GM03348 (cell line): Measurements from ENCODE around the gene CNOT6L.

ENCODE experiments used
- DNase-seq: peaks from one replicate; pipeline ENCODE4 v3.0.0; 2012; ENCODE audit warnings: low spot score

The CNOT6L gene

GRCh38 chr4:77712675-77713074 is 106.5 kb downstream of the CNOT6L start:
- no peak for DNase-seq

GRCh38 chr4:77711469-77711868 is 107.7 kb downstream of the CNOT6L start:
- no peak for DNase-seq

DNA sequence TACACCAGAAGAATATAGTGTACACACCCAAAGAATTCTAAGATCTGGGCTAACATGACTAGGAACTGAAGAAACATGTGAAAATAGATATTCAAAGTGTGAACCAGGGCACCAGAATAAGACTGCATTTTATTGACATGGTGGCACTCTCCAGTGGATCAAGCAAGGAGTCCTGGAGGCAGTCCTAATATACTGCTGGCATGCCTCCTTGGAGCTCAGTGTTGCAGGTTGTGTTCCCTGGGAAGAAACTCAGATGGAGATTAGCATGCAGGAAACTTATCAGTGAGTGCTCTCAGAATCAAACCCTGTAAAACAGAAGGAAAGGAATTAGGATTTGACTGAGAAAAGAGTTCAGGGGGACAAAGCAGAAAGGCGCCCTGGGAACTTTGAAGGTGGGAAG is 108.5 kb downstream of the CNOT6L start:
- no peak for DNase-seq

- no peak for DNase-seq
Measured at GRCh38 chr4:77710059-77710458, 109.1 kb downstream of the CNOT6L start.

DNA sequence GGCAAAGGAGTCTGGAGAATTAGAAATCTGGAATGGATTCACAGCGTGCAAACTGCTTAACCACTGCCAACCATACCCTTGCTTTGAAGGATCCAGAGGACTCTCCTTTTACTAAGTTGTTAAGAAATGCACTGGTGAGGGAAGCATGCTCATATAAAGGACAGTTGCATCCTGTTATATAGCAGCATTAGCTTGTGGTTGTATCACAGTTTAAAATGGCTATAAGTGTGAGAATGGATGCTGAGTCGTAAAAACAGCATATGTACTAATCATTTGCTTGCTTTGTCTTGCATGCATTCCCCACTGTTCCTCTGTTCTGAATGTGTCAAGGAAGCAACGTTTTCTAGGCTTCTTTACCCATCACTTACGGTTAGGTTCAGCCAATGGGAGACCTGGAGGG is 112.5 kb downstream of the CNOT6L start:
- DNase-seq, result no peak

DNA sequence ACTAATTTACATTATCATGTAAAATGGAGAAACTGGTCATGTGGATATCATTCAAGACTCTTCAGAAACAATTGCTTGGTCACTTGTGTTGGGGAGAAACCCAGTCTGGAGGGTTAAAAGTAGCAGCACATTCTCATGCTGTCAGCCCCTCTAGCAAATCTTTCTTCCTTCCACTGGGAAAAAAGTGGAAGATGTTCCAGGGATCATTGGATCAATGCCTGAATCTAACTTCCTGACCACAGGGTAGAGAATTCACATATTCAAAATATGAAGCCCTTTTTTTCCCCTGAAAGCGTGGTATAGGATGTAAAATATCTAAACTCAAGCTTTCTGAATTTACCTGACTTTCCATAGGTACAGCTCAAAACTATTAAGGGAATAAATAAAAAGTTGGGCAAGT is 115.5 kb downstream of the CNOT6L start:
- no peak for DNase-seq

GRCh38 chr4:77701121-77701520 is 118.0 kb downstream of the CNOT6L start:
- DNase-seq, result no peak

DNA sequence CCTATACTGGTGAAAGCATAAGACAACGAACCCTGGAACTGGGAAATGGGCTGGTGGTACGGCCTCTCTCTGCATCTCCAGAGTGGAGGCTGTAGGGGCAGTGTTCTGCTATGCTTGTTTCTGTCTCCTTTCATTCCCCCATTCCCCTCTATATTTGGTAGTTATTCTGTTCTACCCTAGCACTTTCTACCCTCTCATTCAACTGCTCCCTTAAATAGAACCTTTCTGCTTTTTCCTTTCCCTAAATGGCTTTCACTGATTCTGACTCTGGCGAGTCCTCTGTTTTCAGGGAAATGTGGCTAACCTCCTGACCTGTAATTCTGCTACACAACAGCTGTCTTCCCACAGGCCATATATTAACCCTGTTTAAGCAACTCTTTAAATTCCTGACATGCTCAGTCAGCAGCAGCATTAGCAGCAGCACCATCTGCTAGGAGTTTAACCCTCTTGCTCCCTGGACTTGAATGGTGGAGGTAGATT is 119.4 kb downstream of the CNOT6L start:
- DNase-seq, result peak; percentile 65

- peak; percentile 65 for DNase-seq
Measured at GRCh38 chr4:77697860-77698590, 121.1 kb downstream of the CNOT6L start.

- peak; percentile 83 for DNase-seq
Measured at GRCh38 chr4:77695774-77696173, 123.4 kb downstream of the CNOT6L start.

- no peak for DNase-seq
Measured at GRCh38 chr4:77692847-77693432, 126.2 kb downstream of the CNOT6L start.

DNA sequence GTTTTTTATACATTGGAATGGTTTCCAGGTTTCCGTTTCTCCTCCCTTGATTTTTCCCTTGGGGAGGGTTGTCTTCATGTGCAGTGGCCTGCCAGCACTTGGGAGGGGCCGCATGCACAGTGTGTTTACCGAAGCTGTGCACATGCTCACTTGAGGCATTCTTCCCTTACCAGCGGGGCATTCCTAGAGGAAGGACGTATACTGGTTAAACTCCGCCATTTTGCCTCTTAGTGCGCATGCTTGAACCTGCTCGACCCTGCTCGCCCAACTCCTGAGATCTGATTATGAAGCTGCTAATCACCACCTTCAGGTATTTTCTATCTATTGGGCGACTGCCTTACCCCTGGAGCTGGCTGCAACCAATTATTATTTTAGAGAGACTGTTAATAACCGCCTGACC is 137.4 kb downstream of the CNOT6L start:
- no peak for DNase-seq

- DNase-seq, result no peak
Measured at GRCh38 chr4:77676842-77677241, 142.3 kb downstream of the CNOT6L start.

- no peak for DNase-seq
Measured at GRCh38 chr4:77671051-77671450, 148.1 kb downstream of the CNOT6L start.

DNA sequence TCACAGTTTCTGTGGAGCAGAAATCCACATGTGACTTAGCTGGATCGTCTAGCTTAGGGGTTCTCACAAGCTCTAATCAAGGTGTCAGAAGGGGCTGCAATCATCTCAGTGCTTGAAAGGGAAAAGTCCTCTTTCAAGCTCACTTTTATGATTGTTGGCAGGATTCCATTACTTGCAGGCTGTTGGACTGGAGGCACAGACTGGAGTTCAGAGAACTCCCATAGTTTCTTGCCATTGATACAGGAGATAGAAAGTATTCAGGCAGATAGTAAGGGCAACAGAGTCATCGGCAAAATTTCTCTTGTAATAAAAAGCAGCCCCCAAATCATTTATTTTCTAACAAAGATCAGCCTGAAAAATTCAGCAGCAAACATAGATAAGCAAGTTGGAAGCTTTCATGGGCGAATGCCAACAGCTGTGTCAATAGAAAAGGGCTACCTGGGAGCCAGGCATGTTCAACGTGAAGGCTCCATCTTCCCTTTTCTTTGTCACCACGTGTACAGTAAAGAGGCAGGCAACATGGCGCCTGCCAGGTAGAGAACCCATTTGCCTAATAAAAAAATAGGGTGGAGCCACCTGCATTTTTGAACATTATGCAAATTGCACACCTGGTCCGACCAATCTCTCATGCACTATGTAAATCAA is 149.1 kb downstream of the CNOT6L start:
- no peak for DNase-seq

DNA sequence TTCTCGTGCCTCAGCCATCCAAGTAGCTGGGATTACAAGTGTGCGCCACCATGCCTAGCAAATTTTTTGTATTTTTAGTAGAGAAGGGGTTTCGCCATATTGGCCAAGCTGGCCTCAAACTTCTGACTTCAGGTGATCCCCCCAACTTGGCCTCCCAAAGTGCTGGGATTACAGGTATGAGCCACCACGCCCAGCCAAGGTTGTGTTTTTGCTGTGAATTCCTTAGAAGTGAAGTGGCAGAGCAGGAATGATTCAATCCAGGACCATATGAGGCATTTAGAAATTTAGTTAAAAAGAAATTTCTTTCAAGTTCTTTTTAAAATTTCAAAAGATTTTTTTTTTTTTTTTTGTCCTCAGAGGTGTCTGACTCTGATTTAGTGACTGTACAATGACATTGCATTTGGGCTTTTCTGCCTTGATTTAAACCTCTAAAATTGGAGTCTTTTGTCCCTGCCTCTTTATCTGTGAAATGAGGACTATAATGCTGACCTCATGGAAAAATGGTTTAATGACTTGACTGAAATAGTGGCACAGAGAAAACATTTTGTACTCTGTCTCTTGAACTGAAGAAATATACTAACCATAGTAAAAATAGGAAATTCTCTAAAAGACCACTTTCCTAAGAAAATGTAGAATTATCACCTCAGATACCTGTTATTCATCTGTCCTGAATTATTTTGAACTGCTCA is 153.6 kb downstream of the CNOT6L start:
- DNase-seq, result no peak
